A673 (cell line): ENCODE measurements around the gene FAXC. TPM values are rescaled to one million over a fixed set of nuclear protein-coding genes. Genes with fewer than 3 reads are reported as not detected.

ENCODE experiments used
- BruUV-seq: library from RNA; stranded (reverse); fragments of 400-500 nt; replicated peaks from 2 replicates; lab custom pipeline; 2021; lab: Mats Ljungman, UMichigan
- CTCF ChIA-PET: fragments of 300-600 bp; sonication (Branson Sonifier 250); formaldehyde crosslinking; loops from one replicate; lab custom pipeline; 2022; ENCODE audit warnings: antibody characterized with exemption; lab: Charles Lee
- POLR2A ChIA-PET: fragments of 300-600 bp; sonication (Branson Sonifier 250); formaldehyde crosslinking; loops from one replicate; lab custom pipeline; 2022; ENCODE audit warnings: antibody characterized with exemption; ENCODE audit not compliant: low non-redundant PET; lab: Charles Lee
- DNase-seq: peaks from one replicate; pipeline ENCODE4 v3.0.0-alpha.2; 2015; ENCODE audit warnings: low spot score
- H3K27ac ChIP-seq: fragments of 200-600 bp; sonication (generic); 2 replicates; pipeline ENCODE4 v1.5.1; 2016; ENCODE audit warnings: mixed run types, low read depth, mild to moderate bottlenecking, mixed read lengths, antibody characterized with exemption, low read length; ENCODE audit not compliant: poor library complexity, severe bottlenecking
- H3K27me3 ChIP-seq: fragments of 200-600 bp; sonication (generic); replicated peaks from 2 replicates; pipeline ENCODE4 v1.6.1; 2017; ENCODE audit warnings: mixed run types, low read depth, mild to moderate bottlenecking, mixed read lengths, antibody characterized with exemption, low read length; ENCODE audit not compliant: insufficient read depth, poor library complexity
- H3K36me3 ChIP-seq: fragments of 200-600 bp; sonication (generic); 2 replicates; pipeline ENCODE4 v1.6.1; 2016; ENCODE audit warnings: mixed run types, mild to moderate bottlenecking, mixed read lengths, antibody characterized with exemption, low read length; ENCODE audit not compliant: insufficient read depth, poor library complexity, severe bottlenecking
- H3K4me1 ChIP-seq: fragments of 200-600 bp; sonication (generic); 2 replicates; pipeline ENCODE4 v1.6.1; 2017; ENCODE audit warnings: mixed run types, mild to moderate bottlenecking, mixed read lengths, antibody characterized with exemption, low read length; ENCODE audit not compliant: insufficient read depth, poor library complexity, severe bottlenecking
- H3K4me3 ChIP-seq: fragments of 200-600 bp; sonication (generic); 2 replicates; pipeline ENCODE4 v1.5.1; 2016; ENCODE audit warnings: low read depth, mixed run types, mild to moderate bottlenecking, mixed read lengths, low read length; ENCODE audit not compliant: poor library complexity, severe bottlenecking
- H3K9me3 ChIP-seq: fragments of 200-600 bp; sonication (generic); 2 replicates; pipeline ENCODE4 v1.6.1; 2016; ENCODE audit warnings: mixed run types, low read depth, mild to moderate bottlenecking, mixed read lengths, antibody characterized with exemption, low read length; ENCODE audit not compliant: poor library complexity, severe bottlenecking
- EZH2 ChIP-seq: fragments of 200-600 bp; sonication (generic); IDR thresholded peaks from 2 replicates; pipeline ENCODE4 v1.6.1; 2017; ENCODE audit warnings: borderline replicate concordance, low read depth, mild to moderate bottlenecking, mixed read lengths, antibody characterized with exemption, low read length; ENCODE audit not compliant: poor library complexity, severe bottlenecking
- intact Hi-C: fragments of 100-400 bp; cut with micrococcal nuclease; formaldehyde crosslinking; loops from one replicate; pipeline ENCODE4 v1.10.0; 2022; ENCODE audit not compliant: unreplicated experiment
- total RNA-seq: library from RNA; stranded (reverse); gene quantifications from 2 replicates; pipeline ENCODE4 v1.2.3, GENCODE V29; 2021
- TF ChIP-seq, protein P1 (sequence below): fragments of 300-800, 200-600 bp; sonication (generic); conservative IDR thresholded peaks from 2 replicates; pipeline ENCODE4 v1.5.1; 2017; ENCODE audit warnings: low read depth, mild to moderate bottlenecking, antibody characterized with exemption, low read length, moderate library complexity, mixed read lengths

Gene FAXC
- total RNA-seq, 1 experiment from 2014 or later = 6.2 TPM

GRCh38 chr6:99312354-99312753 lies 37.1 kb downstream of the FAXC start:
- no peak overlapping the region for H3K27ac ChIP-seq
- CTCF ChIA-PET = no interaction called here
- no TSS peak for BruUV-seq
- TF ChIP-seq, protein P1, sequence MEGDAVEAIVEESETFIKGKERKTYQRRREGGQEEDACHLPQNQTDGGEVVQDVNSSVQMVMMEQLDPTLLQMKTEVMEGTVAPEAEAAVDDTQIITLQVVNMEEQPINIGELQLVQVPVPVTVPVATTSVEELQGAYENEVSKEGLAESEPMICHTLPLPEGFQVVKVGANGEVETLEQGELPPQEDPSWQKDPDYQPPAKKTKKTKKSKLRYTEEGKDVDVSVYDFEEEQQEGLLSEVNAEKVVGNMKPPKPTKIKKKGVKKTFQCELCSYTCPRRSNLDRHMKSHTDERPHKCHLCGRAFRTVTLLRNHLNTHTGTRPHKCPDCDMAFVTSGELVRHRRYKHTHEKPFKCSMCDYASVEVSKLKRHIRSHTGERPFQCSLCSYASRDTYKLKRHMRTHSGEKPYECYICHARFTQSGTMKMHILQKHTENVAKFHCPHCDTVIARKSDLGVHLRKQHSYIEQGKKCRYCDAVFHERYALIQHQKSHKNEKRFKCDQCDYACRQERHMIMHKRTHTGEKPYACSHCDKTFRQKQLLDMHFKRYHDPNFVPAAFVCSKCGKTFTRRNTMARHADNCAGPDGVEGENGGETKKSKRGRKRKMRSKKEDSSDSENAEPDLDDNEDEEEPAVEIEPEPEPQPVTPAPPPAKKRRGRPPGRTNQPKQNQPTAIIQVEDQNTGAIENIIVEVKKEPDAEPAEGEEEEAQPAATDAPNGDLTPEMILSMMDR = no peak
- TF ChIP-seq EZH2 = no peak
- no peaks in the 10 kb centered on the region for H3K27me3 ChIP-seq
- POLR2A ChIA-PET = no interaction called here
- no peaks in the 10 kb centered on the region for H3K4me1 ChIP-seq
- H3K9me3 ChIP-seq = no peaks in the 10 kb centered on the region
- intact Hi-C loops = no loop called here
- H3K36me3 ChIP-seq = no peaks in the 10 kb centered on the region
- DNase-seq = no peak
- no peak overlapping the region for H3K4me3 ChIP-seq

GRCh38 chr6:99310553-99310952 lies 38.9 kb downstream of the FAXC start:
- no peak for DNase-seq
- no TSS peak for BruUV-seq
- Histone ChIP-seq H3K36me3 (no peaks in the 10 kb centered on the region), H3K27me3 (no peaks in the 10 kb centered on the region), H3K4me3 (no peak overlapping the region), H3K4me1 (no peaks in the 10 kb centered on the region), H3K9me3 (no peaks in the 10 kb centered on the region), H3K27ac (no peak overlapping the region)
- intact Hi-C loops = no loop called here
- TF ChIP-seq, protein P1 = no peak
- no peak for TF ChIP-seq EZH2
- CTCF ChIA-PET = no interaction called here
- POLR2A ChIA-PET = no interaction called here

DNA sequence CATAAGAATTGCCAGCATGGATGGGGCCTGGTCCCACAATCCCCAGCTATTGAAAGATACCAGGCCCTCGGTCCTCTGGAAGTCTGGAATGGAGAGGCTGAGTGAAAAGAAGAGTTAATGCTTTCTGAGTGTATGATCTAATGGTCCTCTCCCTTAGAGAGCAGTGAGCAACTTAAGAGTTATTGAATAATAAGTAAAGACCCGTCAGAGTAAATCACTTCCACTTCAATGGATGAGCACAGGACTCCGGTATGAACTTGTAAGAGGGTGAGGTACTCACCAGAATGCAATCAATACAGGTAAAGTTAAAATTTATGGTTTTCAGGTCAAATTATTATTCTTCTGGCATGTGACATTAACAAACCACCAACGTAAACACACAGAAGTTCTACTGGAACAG lies 39.9 kb downstream of the FAXC start:
- no TSS peak for BruUV-seq
- CTCF ChIA-PET = no interaction called here

More for the DNA sequence above, 39.9 kb downstream of the FAXC start:
- no peaks in the 10 kb centered on the region for H3K9me3 ChIP-seq
- no peaks in the 10 kb centered on the region for H3K27me3 ChIP-seq
- no peaks in the 10 kb centered on the region for H3K36me3 ChIP-seq
- POLR2A ChIA-PET = no interaction called here
- no peak overlapping the region for H3K4me3 ChIP-seq
- no peak for DNase-seq
- intact Hi-C loops = no loop called here
- no peak overlapping the region for H3K27ac ChIP-seq
- no peaks in the 10 kb centered on the region for H3K4me1 ChIP-seq
- TF ChIP-seq EZH2 = no peak
- TF ChIP-seq, protein P1 = no peak
